Keratinocyte (primary cell): ENCODE measurements around the gene CSNK2A1. TPM values are rescaled to one million over a fixed set of nuclear protein-coding genes. Genes with fewer than 3 reads are reported as not detected.

Experiments used
- DNase-seq: peaks from one replicate; pipeline ENCODE4 v3.0.0-alpha.2; 2011; ENCODE audit warnings: low read depth, missing footprints, low spot score
- FAIRE-seq: peaks from 2 replicates; lab custom pipeline; 2011; peaks lifted over from hg19 to GRCh38; lab: Jason Lieb, UNC
- H2AFZ ChIP-seq: 2 replicates; pipeline ENCODE4 v1.6.0; 2012; ENCODE audit warnings: low read length, control low read depth, inconsistent platforms; ENCODE audit not compliant: control insufficient read depth
- H3K27ac ChIP-seq: 2 replicates; pipeline ENCODE4 v1.5.1; 2011; ENCODE audit warnings: low read length; ENCODE audit not compliant: control insufficient read depth, insufficient read depth
- H3K27me3 ChIP-seq: 3 replicates; pipeline ENCODE4 v1.6.0; 2011; ENCODE audit warnings: low read length; ENCODE audit not compliant: control insufficient read depth, insufficient read depth; ENCODE audit errors: extremely low read depth
- H3K36me3 ChIP-seq, 2 experiments: 2 replicates in 1 of 2; 3 replicates in 1 of 2; pipeline ENCODE4 v1.5.1; 2011; ENCODE audit warnings: low read length in 2 of 2, mild to moderate bottlenecking in 1 of 2; ENCODE audit not compliant: control insufficient read depth in 2 of 2, insufficient read depth in 2 of 2; ENCODE audit errors: extremely low read depth in 1 of 2
- H3K4me1 ChIP-seq: 3 replicates; pipeline ENCODE4 v1.5.1; 2011; ENCODE audit warnings: low read length; ENCODE audit not compliant: control insufficient read depth, insufficient read depth; ENCODE audit errors: extremely low read depth
- H3K4me2 ChIP-seq: 3 replicates; pipeline ENCODE4 v1.6.0; 2011; ENCODE audit warnings: low read depth, low read length; ENCODE audit not compliant: control insufficient read depth, insufficient read depth; ENCODE audit errors: extremely low read depth
- H3K4me3 ChIP-seq, 3 experiments: fragments of 200-600 bp in 1 of 3; sonication (generic) in 1 of 3; 2 replicates in 2 of 3; 3 replicates in 1 of 3; pipeline ENCODE4 v1.5.1; 2011 to 2016; ENCODE audit warnings: low read length in 3 of 3, mild to moderate bottlenecking in 3 of 3, control low read depth in 2 of 3, inconsistent platforms in 1 of 3, low read depth in 1 of 3, mixed read lengths in 1 of 3, mixed run types in 1 of 3, moderate library complexity in 1 of 3; ENCODE audit not compliant: control insufficient read depth in 2 of 3, insufficient read depth in 2 of 3; ENCODE audit errors: extremely low read depth in 1 of 3
- H3K79me2 ChIP-seq: 2 replicates; pipeline ENCODE4 v1.6.0; 2012; ENCODE audit warnings: low read length; ENCODE audit not compliant: control insufficient read depth, insufficient read depth
- H3K9ac ChIP-seq: 3 replicates; pipeline ENCODE4 v1.6.0; 2011; ENCODE audit warnings: low read length; ENCODE audit not compliant: control insufficient read depth, insufficient read depth; ENCODE audit errors: extremely low read depth
- H3K9me1 ChIP-seq: 3 replicates; pipeline ENCODE4 v1.6.0; 2011; ENCODE audit warnings: low read length; ENCODE audit not compliant: control insufficient read depth, insufficient read depth; ENCODE audit errors: extremely low read depth
- H3K9me3 ChIP-seq: 2 replicates; pipeline ENCODE4 v1.5.1; 2012; ENCODE audit warnings: low read depth, low read length; ENCODE audit not compliant: control insufficient read depth
- H4K20me1 ChIP-seq: 3 replicates; pipeline ENCODE4 v1.6.0; 2011; ENCODE audit warnings: low read length; ENCODE audit not compliant: control insufficient read depth, insufficient read depth; ENCODE audit errors: extremely low read depth
- EZH2 ChIP-seq: IDR thresholded peaks from one replicate; pipeline ENCODE4 v1.6.1; 2012; ENCODE audit warnings: inconsistent platforms, mild to moderate bottlenecking, low read length, moderate library complexity
- dilution Hi-C: fragments of 300-500 bp; cut with MboI; formaldehyde crosslinking; loops from one replicate; pipeline ENCODE4 v1.7.0; 2020; ENCODE audit warnings: low sequenced_read_pairs; ENCODE audit not compliant: extremely low pct_ligation_motif_present
- polyA plus RNA-seq, 5 experiments: library from polyadenylated mRNA; depleted of rRNA in 3 of 5; stranded (reverse) in 3 of 5; stranded (forward) in 1 of 5; unstranded in 1 of 5; fragments of >200 nt; gene quantifications; 1 replicate in 1 of 5; 2 replicates in 3 of 5; 3 replicates in 1 of 5; pipeline versions ENCODE4 v1.2.1 to v1.2.3, GENCODE V29; 2011 to 2012; ENCODE audit warnings: missing spikeins in 2 of 5, low read depth in 1 of 5, low replicate concordance in 1 of 5
- TF ChIP-seq, protein P1 (sequence below), 3 experiments: IDR thresholded peaks in 1 of 3; conservative IDR thresholded peaks in 1 of 3; optimal IDR thresholded peaks in 1 of 3; 2 replicates in 2 of 3; 3 replicates in 1 of 3; pipeline versions ENCODE3 to v1.5.1; 2011; ENCODE audit warnings: low read length in 3 of 3, mild to moderate bottlenecking in 3 of 3, moderate library complexity in 2 of 3, control low read depth in 1 of 3, inconsistent platforms in 1 of 3; ENCODE audit not compliant: insufficient read depth in 2 of 3; ENCODE audit errors: extremely low read depth in 1 of 3

The CSNK2A1 gene
- polyA plus RNA-seq, 1 donor (not counting 4 experiments of a cell fraction or from before 2014, with no cell fraction given), result 122 TPM

DNA sequence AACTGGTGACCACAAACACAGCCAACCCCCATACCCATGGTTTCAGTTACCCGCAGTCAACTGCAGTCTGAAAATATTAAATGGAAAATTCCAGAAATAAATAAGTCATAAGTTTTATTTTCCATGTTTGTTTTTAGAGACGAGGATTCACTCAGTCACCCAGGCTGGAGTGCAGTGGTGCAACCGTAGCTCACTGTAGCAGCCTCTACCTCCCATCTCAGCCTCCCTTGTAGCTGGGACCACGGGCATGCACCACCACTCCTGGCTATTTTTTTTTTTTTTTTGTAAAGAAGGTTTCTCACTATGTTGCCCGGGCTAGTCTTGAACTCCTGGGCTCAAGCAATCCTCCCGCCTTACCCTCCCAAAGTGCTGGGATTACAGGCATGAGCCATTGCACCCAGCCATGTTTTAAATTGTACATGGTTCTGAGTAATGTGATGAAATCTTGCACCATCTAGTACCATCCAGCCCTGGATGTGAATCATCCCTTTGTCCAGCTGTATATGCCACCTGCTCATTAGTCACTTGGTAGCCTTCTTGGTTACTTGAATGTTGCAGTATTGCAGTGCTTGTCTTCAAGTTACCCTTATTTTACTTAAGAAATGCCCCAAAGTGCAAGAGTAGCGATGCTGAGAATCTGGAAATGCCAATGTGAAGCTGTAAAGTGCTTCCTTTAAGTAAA lies 14.5 kb downstream of the CSNK2A1 start:
- no peaks in the 10 kb centered on the region for H4K20me1 ChIP-seq
- no peaks in the 10 kb centered on the region for H3K9me1 ChIP-seq
- DNase-seq (peak; percentile 64), FAIRE-seq (peak; percentile 98)
- H3K4me2 ChIP-seq, result peak overlapping the region; percentile 30
- H3K9me3 ChIP-seq, result no peaks in the 10 kb centered on the region
- H3K27me3 ChIP-seq, result no peaks in the 10 kb centered on the region
- H3K4me3 ChIP-seq, result no peak overlapping the region
- peak overlapping the region; percentile 89 for H3K27ac ChIP-seq
- peaks cover 82% of the 10 kb centered on the region for H3K79me2 ChIP-seq
- TF ChIP-seq EZH2, result no peak
- TF ChIP-seq, protein P1, sequence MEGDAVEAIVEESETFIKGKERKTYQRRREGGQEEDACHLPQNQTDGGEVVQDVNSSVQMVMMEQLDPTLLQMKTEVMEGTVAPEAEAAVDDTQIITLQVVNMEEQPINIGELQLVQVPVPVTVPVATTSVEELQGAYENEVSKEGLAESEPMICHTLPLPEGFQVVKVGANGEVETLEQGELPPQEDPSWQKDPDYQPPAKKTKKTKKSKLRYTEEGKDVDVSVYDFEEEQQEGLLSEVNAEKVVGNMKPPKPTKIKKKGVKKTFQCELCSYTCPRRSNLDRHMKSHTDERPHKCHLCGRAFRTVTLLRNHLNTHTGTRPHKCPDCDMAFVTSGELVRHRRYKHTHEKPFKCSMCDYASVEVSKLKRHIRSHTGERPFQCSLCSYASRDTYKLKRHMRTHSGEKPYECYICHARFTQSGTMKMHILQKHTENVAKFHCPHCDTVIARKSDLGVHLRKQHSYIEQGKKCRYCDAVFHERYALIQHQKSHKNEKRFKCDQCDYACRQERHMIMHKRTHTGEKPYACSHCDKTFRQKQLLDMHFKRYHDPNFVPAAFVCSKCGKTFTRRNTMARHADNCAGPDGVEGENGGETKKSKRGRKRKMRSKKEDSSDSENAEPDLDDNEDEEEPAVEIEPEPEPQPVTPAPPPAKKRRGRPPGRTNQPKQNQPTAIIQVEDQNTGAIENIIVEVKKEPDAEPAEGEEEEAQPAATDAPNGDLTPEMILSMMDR (optimal IDR thresholded peaks at IDR 0.05 in 1 of 3, IDR thresholded peaks at IDR 0.05 in 1 of 3, conservative IDR thresholded peaks at IDR 0.05 in 1 of 3; ENCODE audit: extremely low read depth in 1 of 3, insufficient read depth in 2 of 3, low read length in 3 of 3), result no peak
- peaks cover 3 to 8% of the 10 kb centered on the region in 2 experiments for H3K36me3 ChIP-seq
- H3K9ac ChIP-seq, result peak overlapping the region; percentile 29
- H2AFZ ChIP-seq, result no peak overlapping the region
- dilution Hi-C loops, result no loop called here
- peaks cover 15% of the 10 kb centered on the region for H3K4me1 ChIP-seq

DNA sequence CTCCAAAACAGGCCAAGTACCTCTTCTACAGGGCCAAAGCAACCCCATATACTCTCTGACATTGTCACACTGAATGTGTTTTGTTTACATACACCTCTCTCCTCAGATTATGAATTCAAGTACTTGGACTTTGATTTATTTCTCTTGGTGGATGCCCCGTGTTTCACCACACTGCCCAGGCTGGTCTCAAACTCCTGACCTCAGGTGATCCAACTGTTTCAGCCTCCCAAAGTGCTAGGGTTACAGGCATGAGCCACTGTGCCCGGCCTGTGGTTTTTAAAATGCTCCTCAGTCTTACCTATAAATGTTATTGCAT lies 16.1 kb downstream of the CSNK2A1 start:
- H3K4me3 ChIP-seq, result no peak overlapping the region
- no peaks in the 10 kb centered on the region for H4K20me1 ChIP-seq
- TF ChIP-seq EZH2, result no peak
- TF ChIP-seq, protein P1 (optimal IDR thresholded peaks at IDR 0.05 in 1 of 3, IDR thresholded peaks at IDR 0.05 in 1 of 3, conservative IDR thresholded peaks at IDR 0.05 in 1 of 3; ENCODE audit: extremely low read depth in 1 of 3, insufficient read depth in 2 of 3, low read length in 3 of 3), result no peak
- no peaks in the 10 kb centered on the region for H3K27me3 ChIP-seq
- no peaks in the 10 kb centered on the region for H3K9me3 ChIP-seq
- no peak overlapping the region for H3K4me2 ChIP-seq
- no peaks in the 10 kb centered on the region for H3K9me1 ChIP-seq
- H3K36me3 ChIP-seq, result peaks cover 3 to 12% of the 10 kb centered on the region in 2 experiments
- H3K9ac ChIP-seq, result no peak overlapping the region
- no peak for DNase-seq
- H2AFZ ChIP-seq, result no peak overlapping the region
- H3K79me2 ChIP-seq, result peaks cover 78% of the 10 kb centered on the region
- FAIRE-seq, result no peak
- H3K4me1 ChIP-seq, result peaks cover 15% of the 10 kb centered on the region
- dilution Hi-C loops, result no loop called here
- peak overlapping the region; percentile 2 for H3K27ac ChIP-seq
